MCF 10A (cell line): Measurements from ENCODE around the gene FKBP6. TPM values are rescaled to one million over a fixed set of nuclear protein-coding genes. Genes with fewer than 3 reads are reported as not detected.

ENCODE experiments used
- BruUV-seq: library from RNA; stranded (reverse); fragments of 400-500 nt; replicated peaks from 2 replicates; lab custom pipeline; 2021; lab: Mats Ljungman, UMichigan
- CTCF ChIA-PET: fragments of 300-600 bp; sonication (Branson Sonifier 250); formaldehyde crosslinking; extraction: SDS; loops from one replicate; lab custom pipeline; 2021; ENCODE audit warnings: antibody characterized with exemption, inconsistent platforms; lab: Yijun Ruan, JAX
- POLR2A ChIA-PET: fragments of 300-600, 350-650 bp; sonication (Branson Sonifier 250); formaldehyde crosslinking; extraction: SDS; loops from one replicate; lab custom pipeline; 2020; ENCODE audit warnings: antibody characterized with exemption, inconsistent platforms; lab: Yijun Ruan, JAX
- DNase-seq: peaks from one replicate; pipeline ENCODE4 v3.0.0-alpha.2; 2018; ENCODE audit not compliant: unreplicated experiment
- H3K27ac Mint-ChIP-seq: one replicate; pipeline ENCODE4 v1.8.0; 2022; ENCODE audit warnings: mild to moderate bottlenecking, low read depth, mixed read lengths; ENCODE audit not compliant: unreplicated experiment
- H3K27me3 Mint-ChIP-seq: one replicate; pipeline ENCODE4 v1.8.0; 2022; ENCODE audit warnings: mixed read lengths; ENCODE audit not compliant: insufficient read depth, unreplicated experiment
- H3K36me3 Mint-ChIP-seq: one replicate; pipeline ENCODE4 v1.8.0; 2022; ENCODE audit warnings: mild to moderate bottlenecking, moderate library complexity, mixed read lengths; ENCODE audit not compliant: insufficient read depth, unreplicated experiment
- H3K4me1 Mint-ChIP-seq: one replicate; pipeline ENCODE4 v1.8.0; 2022; ENCODE audit warnings: mixed read lengths; ENCODE audit not compliant: insufficient read depth, unreplicated experiment
- H3K4me3 Mint-ChIP-seq: one replicate; pipeline ENCODE4 v1.8.0; 2022; ENCODE audit warnings: mild to moderate bottlenecking, moderate library complexity, mixed read lengths; ENCODE audit not compliant: unreplicated experiment
- H3K9me3 Mint-ChIP-seq: one replicate; pipeline ENCODE4 v1.8.0; 2022; ENCODE audit warnings: mixed read lengths; ENCODE audit not compliant: unreplicated experiment
- CTCF ChIP-seq: fragments of 200-600 bp; IDR thresholded peaks from one replicate; pipeline ENCODE4 v1.8.0; 2022; ENCODE audit warnings: antibody characterized with exemption, mild to moderate bottlenecking; ENCODE audit not compliant: unreplicated experiment
- intact Hi-C: fragments of 100-400 bp; cut with micrococcal nuclease; formaldehyde crosslinking; loops from 2 replicates; pipeline ENCODE4 v1.14.1; 2022
- total RNA-seq: library from RNA; stranded (reverse); gene quantifications from 2 replicates; pipeline ENCODE4 v1.2.3, GENCODE V29; 2022

Gene FKBP6
- total RNA-seq, 1 experiment from 2014 or later, result not detected

- BruUV-seq, result no TSS peak
- ChIA-PET CTCF (interaction anchor here (1.3 kb wide), 1 partner anchor 99 kb away, joined by 3 read pairs; no protein-coding TSS in a partner anchor), POLR2A (no interaction called here)
- Mint-ChIP-seq H3K9me3 (peaks cover 9% of the 10 kb centered on the region), H3K4me3 (no peak overlapping the region), H3K27me3 (peaks cover 9% of the 10 kb centered on the region), H3K27ac (no peak overlapping the region), H3K36me3 (peaks cover 4% of the 10 kb centered on the region), H3K4me1 (no peaks in the 10 kb centered on the region)
- DNase-seq, result no peak
- TF ChIP-seq CTCF, result no peak
- intact Hi-C loops, result no loop called here
These were observed 24.8 kb downstream of the FKBP6 start for GRCh38 chr7:73352784-73353183.

- no TSS peak for BruUV-seq
- Mint-ChIP-seq H3K27me3 (peaks cover 4% of the 10 kb centered on the region), H3K36me3 (peaks cover 4% of the 10 kb centered on the region), H3K4me3 (no peak overlapping the region), H3K4me1 (no peaks in the 10 kb centered on the region), H3K9me3 (peaks cover 9% of the 10 kb centered on the region), H3K27ac (no peak overlapping the region)
- ChIA-PET POLR2A (no interaction called here), CTCF (interaction anchor here (1.3 kb wide), 1 partner anchor 99 kb away, joined by 3 read pairs; no protein-coding TSS in a partner anchor)
- no peak for TF ChIP-seq CTCF
- DNase-seq, result no peak
- intact Hi-C loops, result no loop called here
These were observed 25.3 kb downstream of the FKBP6 start for GRCh38 chr7:73353243-73353642.

- TF ChIP-seq CTCF, result no peak
- no peak overlapping the region for H3K27ac Mint-ChIP-seq
- peaks cover 9% of the 10 kb centered on the region for H3K9me3 Mint-ChIP-seq
- ChIA-PET POLR2A (no interaction called here), CTCF (interaction anchor here (0.7 kb wide), 1 partner anchor 1405 kb away, joined by 3 read pairs; no protein-coding TSS in a partner anchor)
- no peaks in the 10 kb centered on the region for H3K27me3 Mint-ChIP-seq
- no peak for DNase-seq
- no peaks in the 10 kb centered on the region for H3K4me1 Mint-ChIP-seq
- no TSS peak for BruUV-seq
- intact Hi-C loops, result no loop called here
- H3K4me3 Mint-ChIP-seq, result no peak overlapping the region
- peaks cover 4% of the 10 kb centered on the region for H3K36me3 Mint-ChIP-seq
These were observed 26.2 kb downstream of the FKBP6 start for GRCh38 chr7:73354196-73354595.

GRCh38 chr7:73354821-73355220 lies 26.9 kb downstream of the FKBP6 start:
- POLR2A ChIA-PET, result no interaction called here
- DNase-seq, result no peak
- no peak for TF ChIP-seq CTCF
- peaks cover 9% of the 10 kb centered on the region for H3K9me3 Mint-ChIP-seq
- BruUV-seq, result no TSS peak
- no peak overlapping the region for H3K27ac Mint-ChIP-seq
- no peaks in the 10 kb centered on the region for H3K27me3 Mint-ChIP-seq
- H3K36me3 Mint-ChIP-seq, result peaks cover 4% of the 10 kb centered on the region
- H3K4me3 Mint-ChIP-seq, result no peak overlapping the region
- no peaks in the 10 kb centered on the region for H3K4me1 Mint-ChIP-seq
- CTCF ChIA-PET, result no interaction called here
- intact Hi-C loops, result no loop called here
